RPMI8226 (cell line): ENCODE results near the gene KRTAP10-7.
"Not testable (repeated sequence)": the region's sequence is repeated elsewhere in the genome, so short reads cannot be mapped to it uniquely, and the experiment has no call there.

Source experiments
- DNase-seq: peaks from one replicate; pipeline ENCODE4 v3.0.0-alpha.2; 2015

Gene KRTAP10-7

GRCh38 chr21:44612669-44613229, 12.4 kb downstream of the KRTAP10-7 start:
- no peak for DNase-seq

GRCh38 chr21:44613386-44614155, 13.2 kb downstream of the KRTAP10-7 start:
- no peak for DNase-seq

GRCh38 chr21:44614161-44614631, 13.8 kb downstream of the KRTAP10-7 start:
- DNase-seq: no peak

DNA sequence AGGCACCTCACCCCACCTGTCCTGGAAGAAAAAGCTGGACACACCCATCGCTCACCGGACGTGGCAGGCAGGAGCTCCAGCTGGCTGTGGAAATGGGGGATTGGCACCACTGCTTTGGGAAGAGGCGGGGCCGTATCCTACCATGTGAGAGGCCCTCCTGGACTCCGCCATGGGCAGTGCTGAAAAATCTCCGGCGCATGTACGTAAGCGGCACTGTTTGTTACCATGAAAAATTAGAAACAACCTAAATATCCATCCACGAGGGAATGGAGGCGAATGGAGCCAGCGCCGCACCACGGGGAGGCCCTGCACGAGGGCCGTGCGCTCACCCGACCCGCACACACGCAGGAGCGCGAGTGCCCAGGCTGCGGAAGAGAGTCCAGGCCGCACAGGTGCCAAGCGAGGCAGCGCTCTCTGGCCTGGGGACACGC, 14.6 kb downstream of the KRTAP10-7 start:
- no peak for DNase-seq

DNA sequence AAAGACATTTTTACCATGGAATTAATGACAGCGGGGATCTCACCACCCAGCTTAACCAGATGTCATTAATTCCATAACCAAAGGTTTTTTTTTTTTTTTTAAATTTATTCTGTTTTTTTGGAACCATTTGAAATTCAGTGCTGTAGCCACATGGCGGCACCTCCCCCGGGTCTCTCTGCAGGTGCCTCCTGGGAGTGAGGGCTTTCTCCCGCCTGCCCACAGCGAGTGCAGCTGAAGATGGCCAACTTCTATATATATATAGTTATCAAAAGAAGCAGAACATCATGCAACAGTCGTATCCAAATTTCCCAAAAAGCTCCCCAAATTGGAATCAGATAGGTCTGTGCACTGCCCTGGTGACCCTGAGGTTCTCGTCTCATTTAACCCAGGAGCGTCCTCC, 15.1 kb downstream of the KRTAP10-7 start:
- peak; percentile 59 for DNase-seq

DNA sequence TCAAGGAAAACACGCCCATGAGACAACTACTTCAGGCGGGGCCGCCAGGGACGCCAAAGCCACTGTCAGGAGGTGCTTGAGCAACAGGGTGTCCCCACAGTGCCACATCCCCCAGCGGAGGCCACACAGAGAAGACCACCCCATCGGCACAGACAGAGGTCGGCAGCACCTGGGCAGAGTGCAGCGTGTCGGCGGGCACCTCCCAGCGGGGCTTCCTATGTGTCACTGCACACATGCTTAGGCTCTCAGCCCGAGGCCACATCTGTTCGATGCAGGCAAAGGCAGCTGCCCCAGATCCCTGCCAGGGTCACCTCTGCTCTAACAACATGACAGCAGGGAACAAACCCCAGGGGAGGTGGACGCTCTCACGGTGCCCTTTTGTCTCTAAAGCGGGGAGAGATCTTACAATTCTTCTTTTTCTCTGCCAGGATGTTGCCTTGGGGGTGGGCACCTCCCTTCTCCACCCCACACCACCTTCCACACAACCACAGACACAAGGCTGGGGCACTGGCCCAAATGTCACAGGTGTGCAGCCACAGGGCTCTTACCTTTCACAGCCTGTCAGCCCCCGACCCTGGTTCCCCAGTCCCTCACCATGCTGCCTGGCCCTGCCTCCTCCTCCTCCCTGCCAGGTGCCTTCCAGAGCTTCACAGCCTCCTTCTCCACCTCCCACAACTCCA, 15.7 kb downstream of the KRTAP10-7 start:
- DNase-seq: peak; percentile 75

- peak; percentile 80 for DNase-seq
Observed at GRCh38 chr21:44616591-44616926, 16.2 kb downstream of the KRTAP10-7 start.

DNA sequence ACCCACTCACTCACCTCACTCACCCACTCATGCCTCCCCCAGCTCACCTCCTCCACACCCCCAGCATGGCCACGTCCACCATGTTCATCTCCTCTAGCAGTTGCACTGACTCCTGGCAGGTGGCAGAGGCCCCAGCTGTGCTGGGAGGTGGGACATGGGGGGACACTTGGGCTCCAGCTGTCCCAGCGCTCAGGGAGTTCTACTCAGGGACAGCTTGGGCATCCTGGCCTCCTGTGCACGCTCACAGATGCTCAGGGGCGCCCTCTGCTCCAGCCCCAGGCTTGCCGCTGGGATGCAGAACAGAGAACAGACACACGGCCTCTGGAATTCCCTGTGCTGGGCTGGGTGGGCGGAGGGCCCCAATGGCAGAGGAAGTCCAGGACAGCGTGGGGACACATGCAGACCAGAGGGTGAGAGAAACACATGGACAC, 16.7 kb downstream of the KRTAP10-7 start:
- no peak for DNase-seq

GRCh38 chr21:44618504-44618903, 18.1 kb downstream of the KRTAP10-7 start:
- peak; percentile 69 for DNase-seq

DNA sequence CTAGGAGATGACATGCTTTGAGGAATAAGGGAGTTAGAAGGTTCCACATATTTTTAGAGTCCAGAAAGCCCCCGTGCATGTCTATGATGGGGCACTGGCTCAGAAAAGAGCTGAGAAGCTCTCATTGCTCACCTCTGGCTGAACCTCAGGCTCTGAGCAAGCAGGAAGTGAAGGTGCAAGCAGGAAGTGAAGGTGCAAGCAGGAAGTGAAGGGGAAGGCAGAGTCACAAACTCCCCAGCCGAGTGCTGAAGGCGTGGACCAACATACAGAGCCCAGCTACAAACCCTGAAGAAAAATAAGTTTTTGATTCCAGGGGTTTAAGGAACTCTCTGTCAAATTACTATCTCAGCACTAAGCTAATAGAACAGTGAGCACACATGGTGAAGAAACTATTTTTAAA, 18.5 kb downstream of the KRTAP10-7 start:
- peak; percentile 67 for DNase-seq

GRCh38 chr21:44619886-44620285, 19.5 kb downstream of the KRTAP10-7 start:
- DNase-seq: no peak

DNA sequence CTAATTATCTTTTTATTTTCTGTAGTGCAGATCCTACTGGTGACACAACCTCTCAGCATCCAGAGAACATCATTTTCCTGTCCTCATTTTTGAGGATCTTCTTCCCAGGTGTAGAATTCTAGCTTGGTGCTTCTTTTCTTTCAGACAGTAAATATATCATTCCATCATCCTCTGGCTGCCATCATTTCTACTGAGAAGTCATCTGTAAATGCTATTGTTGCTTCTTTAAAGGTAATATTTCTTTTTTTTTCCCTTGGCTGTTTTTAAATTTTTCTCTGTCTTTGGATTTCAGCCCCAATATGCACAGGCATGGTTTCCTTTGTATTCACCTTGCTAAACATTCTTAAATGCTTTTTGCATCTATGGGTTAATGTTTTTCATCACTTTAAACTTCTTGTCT, 23.2 kb downstream of the KRTAP10-7 start:
- DNase-seq: no peak

- no peak for DNase-seq
Observed at GRCh38 chr21:44625756-44626155, 25.4 kb downstream of the KRTAP10-7 start.

- DNase-seq: no peak
Observed at GRCh38 chr21:44626262-44626661, 25.9 kb downstream of the KRTAP10-7 start.

DNA sequence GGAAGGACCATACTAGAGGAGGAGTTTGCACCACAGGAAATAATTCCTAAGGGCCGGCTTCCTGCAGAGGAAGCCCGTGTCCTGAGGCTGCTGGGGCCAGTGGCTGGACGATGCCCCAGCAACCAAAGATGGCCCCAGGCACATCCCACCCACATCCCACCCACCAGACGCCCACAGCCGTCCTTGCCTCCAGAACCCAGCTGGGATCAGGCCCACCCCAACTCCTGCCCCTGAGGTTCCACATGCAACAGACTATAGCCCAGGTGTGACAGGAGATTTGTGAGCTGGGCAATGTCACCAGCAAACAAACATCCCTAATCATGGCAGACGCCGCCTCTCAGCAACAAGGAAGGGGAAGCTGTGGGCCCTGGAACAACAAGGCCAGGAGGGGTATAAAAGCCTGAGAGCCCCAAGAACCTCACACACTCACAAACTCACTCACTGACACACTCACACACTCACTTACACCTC, 26.3 kb downstream of the KRTAP10-7 start, which contains the start of gene KRTAP10-9:
Gene KRTAP10-9 (plus strand): TSS at position 421 of the 471 bp plus-strand sequence. CDS start 79 bp downstream, outside the sequence.
- no peak for DNase-seq

DNA sequence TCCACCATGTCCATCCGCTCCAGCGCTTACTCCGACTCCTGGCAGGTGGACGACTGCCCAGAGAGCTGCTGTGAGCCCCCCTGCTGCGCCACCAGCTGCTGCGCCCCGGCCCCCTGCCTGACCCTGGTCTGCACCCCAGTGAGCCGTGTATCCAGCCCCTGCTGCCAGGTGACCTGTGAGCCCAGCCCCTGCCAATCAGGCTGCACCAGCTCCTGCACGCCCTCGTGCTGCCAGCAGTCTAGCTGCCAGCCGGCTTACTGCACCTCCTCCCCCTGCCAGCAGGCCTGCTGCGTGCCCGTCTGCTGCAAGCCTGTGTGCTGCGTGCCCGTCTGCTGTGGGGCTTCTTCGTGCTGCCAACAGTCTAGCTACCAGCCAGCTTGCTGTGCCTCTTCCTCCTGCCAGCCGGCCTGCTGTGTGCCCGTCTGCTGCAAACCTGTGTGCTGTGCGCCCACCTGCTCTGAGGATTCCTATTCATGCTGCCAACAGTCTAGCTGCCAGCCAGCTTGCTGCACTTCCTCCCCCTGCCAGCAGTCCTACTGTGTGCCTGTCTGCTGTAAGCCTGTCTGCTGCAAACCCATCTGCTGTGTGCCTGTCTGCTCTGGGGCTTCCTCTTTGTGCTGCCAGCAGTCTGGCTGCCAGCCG, 26.9 kb downstream of the KRTAP10-7 start:
- not testable (repeated sequence) for DNase-seq

- DNase-seq: not testable (repeated sequence)
Observed at GRCh38 chr21:44627831-44628233, 27.4 kb downstream of the KRTAP10-7 start.

DNA sequence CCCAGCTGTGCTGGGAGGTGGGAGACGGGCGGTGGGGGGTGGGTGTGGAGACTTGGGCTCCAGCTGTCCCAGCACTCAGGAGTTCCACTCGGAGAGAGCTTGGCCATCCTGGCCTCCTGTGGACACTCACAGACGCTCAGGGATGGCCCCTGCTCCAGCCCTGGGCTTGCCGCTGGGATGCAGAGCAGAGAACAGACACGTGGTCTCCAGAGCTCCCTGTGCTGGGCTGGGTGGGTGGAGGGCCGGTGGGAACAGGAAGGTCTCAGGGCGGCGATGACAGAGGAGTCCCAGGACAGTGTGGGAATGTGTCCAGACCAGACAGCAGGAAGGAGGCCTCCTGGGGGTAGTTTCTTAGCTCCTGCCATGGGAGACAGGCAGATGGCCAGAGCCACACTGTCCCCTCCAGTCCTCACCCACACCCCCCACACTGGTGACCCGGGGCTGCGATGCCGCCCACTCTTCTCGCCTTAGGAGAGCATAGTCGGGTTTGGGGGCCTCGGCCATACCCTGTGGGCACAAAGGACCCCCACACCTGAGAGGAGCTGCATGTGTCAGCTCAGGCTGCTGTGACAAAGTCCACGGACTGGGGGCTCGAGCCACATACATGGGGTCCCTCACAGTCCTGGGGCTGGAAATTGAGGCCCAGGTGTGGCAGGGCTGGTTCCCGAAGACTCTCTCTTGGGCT, 28.5 kb downstream of the KRTAP10-7 start:
- DNase-seq: no peak

- DNase-seq: no peak
Observed at GRCh38 chr21:44630440-44630839, 30.0 kb downstream of the KRTAP10-7 start.

DNA sequence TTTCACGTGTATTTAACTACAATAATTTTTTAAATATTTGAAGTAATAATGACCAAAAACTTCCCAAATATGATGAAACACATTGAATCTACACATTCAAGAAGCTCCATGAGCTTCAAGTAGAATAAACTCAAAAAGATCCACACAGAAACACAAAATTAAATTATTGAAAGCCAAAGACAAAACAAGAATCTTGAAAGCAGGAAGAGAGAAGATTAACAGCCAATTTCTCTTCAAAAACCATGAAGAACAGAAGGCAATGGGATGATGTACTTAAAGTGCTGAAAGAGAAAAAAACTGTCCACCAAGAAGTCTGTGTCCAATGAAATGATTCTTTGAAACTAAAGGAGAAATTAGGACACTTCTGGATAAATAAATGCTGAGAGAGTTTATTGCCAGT, 31.7 kb downstream of the KRTAP10-7 start:
- DNase-seq: no peak

DNA sequence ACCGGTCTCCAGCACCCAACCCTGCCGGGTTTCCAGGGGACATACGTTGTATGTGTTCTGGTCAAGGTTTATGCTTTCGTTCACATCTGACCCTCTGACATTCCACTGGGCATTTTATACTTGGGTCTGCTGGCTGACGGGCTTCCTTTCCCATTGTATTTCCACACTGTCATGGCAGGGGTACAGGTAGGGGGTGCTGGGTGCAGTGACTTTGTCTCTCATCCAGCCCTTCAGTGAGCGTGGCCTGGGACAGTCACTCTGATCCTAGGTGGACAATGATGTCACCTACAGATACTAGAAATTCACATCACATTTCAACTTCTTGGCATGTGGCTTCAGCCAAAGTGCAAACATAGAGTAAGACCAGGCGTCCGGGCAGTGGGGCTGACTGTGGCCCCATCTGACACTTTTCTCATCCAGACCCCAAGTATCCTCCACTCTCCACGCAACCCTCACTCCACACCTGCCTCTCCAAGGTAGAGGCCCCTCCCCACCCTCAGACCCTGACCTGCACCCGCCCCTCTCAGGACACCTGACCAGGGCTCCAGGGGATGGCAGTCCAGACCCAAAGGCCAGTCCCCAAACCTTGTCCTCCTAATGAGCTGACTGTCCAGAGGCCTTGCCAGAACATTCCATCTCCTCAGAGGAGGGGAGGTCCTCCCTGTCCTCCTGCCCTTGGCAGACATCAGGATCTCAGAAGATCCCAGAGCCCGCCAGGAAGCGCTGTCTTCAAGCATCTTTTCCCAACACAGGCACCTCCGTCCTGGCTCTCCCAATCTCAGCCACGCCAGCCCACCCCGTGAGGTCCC, 36.0 kb downstream of the KRTAP10-7 start:
- DNase-seq: no peak
